CD4-positive, alpha-beta T cell (primary cell): Measurements from ENCODE around the gene DNAAF5. TPM values are rescaled to one million over a fixed set of nuclear protein-coding genes. Genes with fewer than 3 reads are reported as not detected.
A peak's percentile ranks its signal among the peaks of the same experiment; 100 is the strongest.

Experiments
- ATAC-seq: fragments of 200-7000 bp; cut with Tn5 transposase; one replicate; pipeline ENCODE4 v1.10.0; 2022; ENCODE audit warnings: mild to moderate bottlenecking; ENCODE audit not compliant: poor library complexity
- CTCF ChIA-PET: fragments of 350-600 bp; sonication (Branson Sonifier 250); formaldehyde crosslinking; loops from one replicate; lab custom pipeline; 2021; ENCODE audit warnings: antibody characterized with exemption, inconsistent platforms; lab: Charles Lee
- POLR2A ChIA-PET: fragments of 350-600 bp; sonication (Branson Sonifier 250); formaldehyde crosslinking; loops from one replicate; lab custom pipeline; 2021; ENCODE audit warnings: antibody characterized with exemption, inconsistent platforms; lab: Charles Lee
- DNase-seq, 14 experiments: peaks; one replicate each; pipeline ENCODE4 v3.0.0-alpha.2; 2013 to 2020; ENCODE audit warnings: mixed read lengths in 2 of 14
- H3K27ac ChIP-seq, 2 donors: one replicate each; pipeline versions ENCODE4 v1.5.1 to v1.7.0; 2013; ENCODE audit warnings: low read length in 2 of 2, low read depth in 1 of 2, mild to moderate bottlenecking in 1 of 2
- H3K27me3 ChIP-seq, 2 experiments: 1 replicate in 1 of 2; 2 replicates in 1 of 2; pipeline versions ENCODE4 v1.6.1 to v1.7.0; 2013; ENCODE audit warnings: low read length in 2 of 2, control low read depth in 1 of 2, mild to moderate bottlenecking in 1 of 2, moderate library complexity in 1 of 2; ENCODE audit not compliant: insufficient read depth in 2 of 2, control insufficient read depth in 1 of 2
- H3K36me3 ChIP-seq: one replicate; pipeline ENCODE4 v1.6.1; 2013; ENCODE audit warnings: low read length, control low read depth; ENCODE audit not compliant: insufficient read depth
- H3K4me1 ChIP-seq: one replicate; pipeline ENCODE4 v1.6.1; 2013; ENCODE audit warnings: low read length, control low read depth; ENCODE audit not compliant: insufficient read depth
- H3K4me3 ChIP-seq: one replicate; pipeline ENCODE4 v1.5.1; 2013; ENCODE audit warnings: mild to moderate bottlenecking, low read length, moderate library complexity
- H3K9me3 ChIP-seq, 2 experiments: 1 replicate in 1 of 2; 2 replicates in 1 of 2; pipeline versions ENCODE4 v1.6.1 to v1.7.0; 2013; ENCODE audit warnings: low read length in 2 of 2, mild to moderate bottlenecking in 2 of 2, control low read depth in 1 of 2, moderate library complexity in 1 of 2; ENCODE audit not compliant: control insufficient read depth in 1 of 2, insufficient read depth in 1 of 2
- H3K27ac Mint-ChIP-seq: one replicate; pipeline ENCODE4 v1.8.0; 2020; ENCODE audit warnings: mixed read lengths
- H3K27me3 Mint-ChIP-seq: one replicate; pipeline ENCODE4 v1.8.0; 2021; ENCODE audit warnings: mixed read lengths
- H3K36me3 Mint-ChIP-seq: one replicate; pipeline ENCODE4 v1.8.0; 2021; ENCODE audit warnings: low read depth, mixed read lengths
- H3K4me1 Mint-ChIP-seq: one replicate; pipeline ENCODE4 v1.8.0; 2021; ENCODE audit warnings: low read depth, mixed read lengths
- H3K4me3 Mint-ChIP-seq: one replicate; pipeline ENCODE4 v1.8.0; 2020; ENCODE audit warnings: mild to moderate bottlenecking, mixed read lengths
- H3K9me3 Mint-ChIP-seq: one replicate; pipeline ENCODE4 v1.8.0; 2020; ENCODE audit warnings: mixed read lengths
- CTCF ChIP-seq: fragments of 200-600 bp; IDR thresholded peaks from one replicate; pipeline ENCODE4 v1.8.0; 2022; ENCODE audit warnings: antibody characterized with exemption, mild to moderate bottlenecking
- intact Hi-C, 2 experiments: fragments of 100-400 bp; cut with DNase I in 1 of 2; cut with micrococcal nuclease in 1 of 2; formaldehyde crosslinking; loops; one replicate each; pipeline versions ENCODE4 v1.15.1 to v1.9.0; 2023 to 2025; cut with DNase I, micrococcal nuclease
- total RNA-seq, 174 experiments: library from RNA in 2 of 174; stranded (reverse) in 2 of 174; gene quantifications; one replicate each; pipeline ENCODE4 v1.2.3 and lab custom pipeline; 2021 to 2026

The DNAAF5 gene
- total RNA-seq, 2 experiments from 2014 or later = 4.8 to 6.1 TPM

GRCh38 chr7:732094-732541 is 5.6 kb downstream of the DNAAF5 start:
- Histone ChIP-seq H3K4me3 (no peak overlapping the region), H3K27me3 (no peaks in the 10 kb centered on the region), H3K9me3 (peaks cover 9 to 10% of the 10 kb centered on the region in 2 experiments), H3K4me1 (peaks cover 11% of the 10 kb centered on the region), H3K36me3 (peaks cover 16% of the 10 kb centered on the region), H3K27ac (no peak overlapping the region)
- H3K4me3 Mint-ChIP-seq = no peak overlapping the region
- H3K27me3 Mint-ChIP-seq = no peaks in the 10 kb centered on the region
- intact Hi-C loops = loop anchor here (2.0 to 5.0 kb wide), 3 partner anchors 149 to 400 kb away; no protein-coding TSS in a partner anchor
- peaks cover 25% of the 10 kb centered on the region for H3K36me3 Mint-ChIP-seq
- ChIA-PET POLR2A (no interaction called here), CTCF (no interaction called here)
- DNase-seq = peak in 6 of 14 experiments; percentile 9 to 49 (median 16)
- no peak overlapping the region for H3K27ac Mint-ChIP-seq
- no peaks in the 10 kb centered on the region for H3K9me3 Mint-ChIP-seq
- no peak for TF ChIP-seq CTCF
- H3K4me1 Mint-ChIP-seq = peaks cover 17% of the 10 kb centered on the region
- peak; percentile 37 for ATAC-seq

DNA sequence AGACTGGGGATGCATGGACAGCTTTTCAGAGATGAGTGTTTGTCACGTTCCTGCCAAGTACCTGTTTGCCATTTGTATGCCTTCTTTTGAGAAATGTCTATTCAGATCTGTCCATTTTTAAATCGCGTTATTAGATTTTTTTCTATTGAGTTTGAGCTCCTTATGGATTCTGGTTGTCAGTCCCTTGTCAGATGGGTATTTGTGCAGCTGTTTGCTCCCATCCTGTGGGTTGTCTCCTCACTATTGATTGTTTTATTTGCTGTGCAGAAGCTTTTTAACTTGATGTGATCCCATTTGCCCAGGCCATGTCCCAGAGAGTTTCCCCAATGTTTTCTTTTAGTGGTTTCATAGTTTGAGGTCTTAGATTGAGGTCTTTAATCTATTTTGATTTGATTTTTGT is 6.1 kb downstream of the DNAAF5 start:
- DNase-seq (no peak), ATAC-seq (no peak)
- intact Hi-C loops = loop anchor here (2.0 to 5.0 kb wide), 3 partner anchors 150 to 400 kb away; no protein-coding TSS in a partner anchor
- no peak overlapping the region for H3K27ac ChIP-seq
- no peaks in the 10 kb centered on the region for H3K27me3 ChIP-seq
- H3K4me3 ChIP-seq = no peak overlapping the region
- peak overlapping the region; percentile 51 for H3K4me3 Mint-ChIP-seq
- H3K4me1 ChIP-seq = peaks cover 9% of the 10 kb centered on the region
- no peak overlapping the region for H3K27ac Mint-ChIP-seq
- peaks cover 9 to 10% of the 10 kb centered on the region in 2 experiments for H3K9me3 ChIP-seq
- H3K9me3 Mint-ChIP-seq = no peaks in the 10 kb centered on the region
- peaks cover 30% of the 10 kb centered on the region for H3K36me3 Mint-ChIP-seq
- no peak for TF ChIP-seq CTCF
- POLR2A ChIA-PET = no interaction called here
- CTCF ChIA-PET = no interaction called here
- peaks cover 21% of the 10 kb centered on the region for H3K4me1 Mint-ChIP-seq
- peaks cover 16% of the 10 kb centered on the region for H3K36me3 ChIP-seq
- no peaks in the 10 kb centered on the region for H3K27me3 Mint-ChIP-seq

DNA sequence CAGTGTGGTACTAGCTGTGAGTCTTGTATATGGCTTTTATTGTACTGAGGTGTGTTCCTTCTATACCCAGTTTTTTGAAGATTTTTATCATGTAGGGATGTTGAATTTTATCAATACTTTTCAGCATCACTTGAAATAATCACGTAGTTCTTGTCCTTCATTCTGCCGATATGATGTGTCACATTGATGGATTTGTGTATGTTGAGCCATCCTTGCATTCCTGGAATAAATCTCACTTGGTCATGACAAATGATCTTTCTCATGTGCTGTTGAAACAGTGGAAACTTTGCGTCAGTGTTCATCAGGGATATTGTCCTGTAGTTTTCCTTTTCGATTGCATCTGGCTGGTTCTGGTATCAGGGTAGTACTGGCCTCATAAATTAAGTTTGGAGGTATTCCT is 7.7 kb downstream of the DNAAF5 start:
- Histone ChIP-seq H3K9me3 (peaks cover 9 to 10% of the 10 kb centered on the region in 2 experiments), H3K36me3 (peaks cover 21% of the 10 kb centered on the region), H3K27ac (no peak overlapping the region), H3K27me3 (no peaks in the 10 kb centered on the region), H3K4me3 (no peak overlapping the region), H3K4me1 (no peaks in the 10 kb centered on the region)
- ChIA-PET CTCF (no interaction called here), POLR2A (no interaction called here)
- ATAC-seq (no peak), DNase-seq (no peak)
- H3K27me3 Mint-ChIP-seq = no peaks in the 10 kb centered on the region
- H3K36me3 Mint-ChIP-seq = peaks cover 33% of the 10 kb centered on the region
- no peaks in the 10 kb centered on the region for H3K9me3 Mint-ChIP-seq
- H3K4me1 Mint-ChIP-seq = peaks cover 19% of the 10 kb centered on the region
- no peak for TF ChIP-seq CTCF
- intact Hi-C loops = loop anchor here in 1 of 2 experiments (5.0 kb wide), 1 partner anchor 402 kb away; no protein-coding TSS in a partner anchor
- no peak overlapping the region for H3K27ac Mint-ChIP-seq
- no peak overlapping the region for H3K4me3 Mint-ChIP-seq
